Mononuclear cell (primary cell): ENCODE measurements around the gene FAM78A. TPM values are rescaled to one million over a fixed set of nuclear protein-coding genes. Genes with fewer than 3 reads are reported as not detected.
A peak's percentile ranks its signal among the peaks of the same experiment; 100 is the strongest.
"Not testable (repeated sequence)": the region's sequence is repeated elsewhere in the genome, so short reads cannot be mapped to it uniquely, and the experiment has no call there.

Experiments
- H3K27me3 ChIP-seq: 2 replicates; pipeline ENCODE4 v1.6.0; 2011; ENCODE audit warnings: low read length, control low read depth; ENCODE audit not compliant: insufficient read depth
- H3K4me1 ChIP-seq: 2 replicates; pipeline ENCODE4 v1.5.1; 2011; ENCODE audit warnings: mild to moderate bottlenecking, low read length, control low read depth; ENCODE audit not compliant: insufficient read depth
- H3K4me3 ChIP-seq: 2 replicates; pipeline ENCODE4 v1.5.1; 2011; ENCODE audit warnings: mild to moderate bottlenecking, low read length, moderate library complexity
- H3K9me3 ChIP-seq: 2 replicates; pipeline ENCODE4 v1.5.1; 2011; ENCODE audit warnings: low read depth, mild to moderate bottlenecking, control low read depth, low read length
- total RNA-seq: library from RNA; depleted of rRNA; stranded (reverse); fragments of >200 nt; gene quantifications from one replicate; pipeline ENCODE4 v1.2.3, GENCODE V29; 2012

Gene FAM78A
- total RNA-seq, 1 donor: 32.3 TPM

DNA sequence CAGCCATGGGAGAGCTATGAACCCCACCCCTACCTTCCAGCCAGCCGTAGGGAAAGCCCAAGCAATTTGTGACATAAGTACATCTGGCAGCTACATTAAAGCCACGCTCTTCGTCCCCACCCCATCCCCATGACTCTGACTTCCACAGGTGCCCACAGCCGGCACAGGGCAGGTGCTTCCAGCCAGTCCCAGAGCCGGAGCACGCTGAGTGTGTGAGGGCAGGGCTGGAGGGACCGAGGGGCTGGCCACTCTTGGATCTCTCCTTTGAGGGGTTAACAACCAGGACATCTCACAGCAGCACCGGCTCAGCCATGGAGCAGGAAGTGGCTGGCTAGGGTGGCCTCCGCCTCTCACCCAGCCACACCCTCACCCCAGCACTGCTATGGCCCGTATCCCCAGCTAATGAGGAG, 2.4 kb upstream of the FAM78A start:
- H3K27me3 ChIP-seq: peaks cover 8% of the 10 kb centered on the region
- no peak overlapping the region for H3K4me3 ChIP-seq
- H3K9me3 ChIP-seq: no peaks in the 10 kb centered on the region
- H3K4me1 ChIP-seq: peaks cover 40% of the 10 kb centered on the region

DNA sequence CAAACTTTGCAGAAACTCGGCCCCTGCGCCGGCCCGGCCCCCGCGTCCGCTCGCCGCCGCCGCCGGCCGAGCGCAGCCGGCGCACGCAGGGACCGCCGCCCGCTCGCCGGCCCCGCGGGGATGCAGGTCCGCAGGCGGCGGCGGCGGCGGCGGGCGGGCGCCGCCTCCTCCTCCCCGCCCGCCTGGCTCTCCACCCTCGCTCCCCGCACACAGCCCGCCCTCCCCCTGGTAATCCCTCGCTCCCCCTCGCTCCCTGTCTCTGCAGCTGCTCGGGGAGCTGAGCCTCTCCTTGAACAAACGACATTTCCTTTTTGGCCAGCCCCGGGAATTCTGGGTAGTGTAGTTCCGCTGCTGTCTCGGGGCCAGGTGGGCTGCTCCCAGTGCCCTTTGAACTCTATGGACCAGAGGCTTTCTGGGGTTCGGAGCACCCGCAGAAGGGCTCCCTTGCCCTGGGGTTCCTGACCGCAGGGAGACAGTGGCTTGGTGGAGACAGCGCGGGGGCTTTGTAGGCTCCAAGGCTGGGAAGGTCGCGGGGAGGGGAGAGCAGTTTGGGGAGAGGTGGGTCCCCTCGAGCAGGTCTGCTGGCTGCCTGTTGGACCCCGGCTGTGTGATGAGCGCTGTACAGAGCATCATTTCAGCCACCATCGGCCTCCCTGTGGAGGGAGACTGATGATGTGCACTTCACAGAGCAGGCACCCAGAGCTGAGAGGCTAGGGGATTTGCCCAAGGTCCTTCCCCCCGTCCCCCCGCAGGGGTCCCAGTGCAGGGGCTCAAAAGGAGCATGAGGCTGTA, 1.8 kb upstream of the FAM78A start:
- H3K4me3 ChIP-seq: peak overlapping the region; percentile 99

DNA sequence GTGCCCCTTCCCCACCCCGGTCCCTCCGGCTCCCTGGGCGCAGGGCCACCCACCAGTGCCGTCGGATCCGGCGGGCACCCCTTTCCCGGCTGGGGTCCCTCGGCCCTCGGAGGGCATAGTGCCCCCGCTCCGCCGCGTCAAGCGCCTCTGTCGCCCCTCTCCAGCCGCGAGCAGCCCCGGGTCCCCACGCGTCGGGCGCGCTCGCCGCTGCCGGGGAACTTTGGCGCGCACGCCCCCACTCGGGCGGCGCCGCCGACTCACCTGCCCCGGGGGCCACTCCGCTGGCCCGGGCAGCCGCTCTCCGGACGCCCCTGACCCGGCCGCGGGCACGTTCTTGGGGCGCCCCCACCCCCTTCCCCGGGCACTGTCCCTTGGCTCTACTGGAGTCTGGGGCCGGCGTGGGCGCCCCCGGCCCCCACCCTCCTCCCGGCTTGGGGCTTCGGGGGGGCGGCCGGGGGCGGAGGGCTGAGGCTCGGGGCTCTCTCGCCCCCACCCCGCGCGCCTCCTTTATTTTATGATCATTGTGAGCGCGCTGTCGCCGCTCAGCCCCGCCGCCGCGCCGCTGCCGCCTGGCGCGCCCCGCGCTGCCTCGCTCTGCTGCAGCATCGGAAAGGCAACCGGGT, 1.1 kb upstream of the FAM78A start:
- peak overlapping the region; percentile 99 for H3K4me3 ChIP-seq
- no peaks in the 10 kb centered on the region for H3K9me3 ChIP-seq
- peaks cover 52% of the 10 kb centered on the region for H3K4me1 ChIP-seq
- H3K27me3 ChIP-seq: peaks cover 7% of the 10 kb centered on the region

More for the DNA sequence above, 1.8 kb upstream of the FAM78A start:
- no peaks in the 10 kb centered on the region for H3K9me3 ChIP-seq
- H3K27me3 ChIP-seq: peaks cover 8% of the 10 kb centered on the region
- peaks cover 46% of the 10 kb centered on the region for H3K4me1 ChIP-seq

DNA sequence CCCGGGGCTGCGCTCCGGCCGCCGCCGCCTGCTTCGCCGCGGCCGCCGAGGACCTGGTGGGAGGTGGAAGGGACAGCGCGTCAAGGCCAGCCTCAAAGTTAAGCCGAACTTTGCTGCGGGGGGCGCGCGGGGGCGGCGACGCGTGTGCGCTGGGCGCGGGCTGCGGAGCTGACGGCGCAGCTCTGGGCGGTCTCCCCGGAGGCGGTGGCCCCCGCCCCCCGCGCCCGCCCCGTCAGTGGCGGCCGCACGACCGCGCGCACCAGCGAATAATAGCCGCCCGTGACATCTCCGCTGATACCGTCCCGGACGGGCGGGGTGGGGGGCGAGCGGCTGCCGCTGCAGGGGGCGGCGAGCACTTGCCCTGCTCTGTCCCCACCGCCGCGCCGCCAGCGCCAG, 579 bp upstream of the FAM78A start:
- peaks cover 2% of the 10 kb centered on the region for H3K27me3 ChIP-seq
- peak overlapping the region; percentile 99 for H3K4me3 ChIP-seq
- H3K9me3 ChIP-seq: no peaks in the 10 kb centered on the region
- peaks cover 52% of the 10 kb centered on the region for H3K4me1 ChIP-seq

GRCh38 chr9:131275332-131276093, 797 bp downstream of the FAM78A start:
- Histone ChIP-seq H3K4me1 (peaks cover 64% of the 10 kb centered on the region), H3K4me3 (peak overlapping the region; percentile 99), H3K9me3 (no peaks in the 10 kb centered on the region), H3K27me3 (no peaks in the 10 kb centered on the region)

DNA sequence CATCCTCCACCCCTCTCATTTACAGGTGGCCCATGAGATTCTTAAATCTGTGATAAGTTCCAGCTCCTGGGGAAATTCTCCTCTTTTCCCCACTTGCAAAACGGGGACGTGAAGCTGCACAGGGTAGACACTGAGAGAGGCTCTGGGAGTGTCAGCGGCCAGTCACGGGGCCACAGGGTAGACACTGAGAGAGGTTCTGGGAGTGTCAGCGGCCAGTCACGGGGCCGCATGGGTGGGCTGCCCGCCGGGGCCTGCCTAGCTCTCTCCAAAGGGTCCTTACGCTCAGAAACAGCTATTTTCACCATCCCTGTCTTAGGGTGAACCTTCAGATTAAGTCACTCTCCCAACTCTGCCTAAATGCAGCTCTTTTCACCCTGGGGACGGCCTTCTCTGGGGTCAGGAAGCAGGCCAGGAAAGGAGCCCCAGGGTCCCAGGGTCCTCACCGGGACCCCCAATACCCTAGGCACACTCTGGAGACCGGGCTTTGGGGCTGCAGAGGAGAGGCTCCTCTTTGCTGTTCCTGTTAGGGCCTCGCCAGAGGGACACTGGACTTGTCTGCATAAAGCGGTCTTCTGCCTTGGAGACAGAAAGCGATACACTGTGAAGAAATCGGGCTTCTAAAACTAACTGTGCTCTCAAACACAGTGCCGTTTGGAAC, 1.5 kb downstream of the FAM78A start:
- Histone ChIP-seq H3K4me3 (peak overlapping the region; percentile 99), H3K27me3 (no peaks in the 10 kb centered on the region), H3K4me1 (peaks cover 64% of the 10 kb centered on the region)

DNA sequence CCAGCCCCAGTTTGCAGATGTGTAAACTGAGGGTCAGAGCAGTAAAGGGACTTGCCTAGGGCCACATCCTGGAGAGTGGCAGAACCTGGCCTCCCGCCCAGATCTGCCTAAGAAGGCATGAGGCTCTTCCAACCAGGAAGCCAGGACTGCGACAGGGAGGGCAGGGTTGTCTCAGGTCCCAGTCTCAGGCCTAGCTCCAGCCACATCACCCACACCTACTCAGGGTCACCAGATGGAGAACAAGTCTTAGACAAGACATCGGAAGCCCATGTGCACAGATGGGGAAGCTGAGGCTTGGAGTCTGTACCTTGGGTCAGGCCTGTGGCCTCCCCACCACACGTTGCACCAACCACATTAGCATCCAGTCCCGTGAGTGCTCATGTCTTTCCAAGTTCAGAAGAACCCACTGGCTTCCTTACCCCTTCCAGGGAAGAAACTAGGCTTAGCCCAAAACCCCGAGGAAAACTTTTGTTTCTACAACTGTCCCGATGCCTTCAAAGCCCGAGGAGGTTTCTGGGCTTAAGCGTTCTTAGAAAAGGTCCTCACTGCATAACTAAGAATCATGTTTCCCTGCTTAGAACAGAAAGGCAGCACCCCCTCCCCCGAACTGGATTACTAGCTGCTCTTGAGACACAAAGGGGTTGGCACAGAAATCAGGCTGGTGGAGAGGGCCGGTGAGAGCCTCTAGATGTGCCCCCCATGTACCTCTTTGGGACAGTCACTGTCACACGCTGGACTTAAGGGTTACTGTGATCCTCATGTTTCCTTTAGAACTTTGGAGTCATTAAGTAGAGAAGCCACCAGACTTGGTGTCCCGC, 2.2 kb downstream of the FAM78A start:
- H3K27me3 ChIP-seq: no peaks in the 10 kb centered on the region
- peaks cover 64% of the 10 kb centered on the region for H3K4me1 ChIP-seq
- no peaks in the 10 kb centered on the region for H3K9me3 ChIP-seq
- peak overlapping the region; percentile 99 for H3K4me3 ChIP-seq

More for the DNA sequence above, 1.5 kb downstream of the FAM78A start:
- H3K9me3 ChIP-seq: no peaks in the 10 kb centered on the region

GRCh38 chr9:131273146-131273855, 3.0 kb downstream of the FAM78A start:
- no peaks in the 10 kb centered on the region for H3K9me3 ChIP-seq
- peak overlapping the region; percentile 99 for H3K4me3 ChIP-seq
- H3K27me3 ChIP-seq: no peaks in the 10 kb centered on the region
- H3K4me1 ChIP-seq: peaks cover 64% of the 10 kb centered on the region

DNA sequence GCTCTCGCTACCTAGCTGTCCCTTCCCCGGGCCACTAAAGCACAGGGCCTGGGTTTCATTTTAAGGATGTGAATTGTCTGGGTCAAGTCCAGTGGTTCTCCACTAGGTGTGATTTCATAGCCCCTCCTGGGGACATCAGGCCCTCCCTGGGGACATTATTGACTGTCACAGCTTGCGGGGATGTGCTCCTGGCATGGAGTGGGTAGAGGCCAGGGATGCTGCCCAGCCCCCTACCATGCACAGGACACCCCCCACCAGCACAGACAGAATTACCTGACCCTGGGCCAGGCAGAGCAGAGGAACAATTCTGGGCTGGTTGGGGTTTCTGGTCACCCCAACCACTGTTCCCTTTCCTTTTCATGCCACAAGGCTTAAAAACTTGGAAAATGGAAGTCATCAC, 4.1 kb downstream of the FAM78A start:
- Histone ChIP-seq H3K4me1 (peaks cover 72% of the 10 kb centered on the region), H3K27me3 (no peaks in the 10 kb centered on the region), H3K9me3 (no peaks in the 10 kb centered on the region), H3K4me3 (peak overlapping the region; percentile 99)

GRCh38 chr9:131271506-131271931, 4.8 kb downstream of the FAM78A start:
- Histone ChIP-seq H3K4me3 (peak overlapping the region; percentile 17), H3K27me3 (no peaks in the 10 kb centered on the region), H3K4me1 (peaks cover 79% of the 10 kb centered on the region), H3K9me3 (no peaks in the 10 kb centered on the region)

- H3K4me3 ChIP-seq: peak overlapping the region; percentile 17
- H3K4me1 ChIP-seq: peaks cover 84% of the 10 kb centered on the region
- H3K9me3 ChIP-seq, H3K27me3 ChIP-seq: not testable (repeated sequence)
Observed at GRCh38 chr9:131271016-131271273, 5.4 kb downstream of the FAM78A start.

GRCh38 chr9:131270171-131271015, 5.9 kb downstream of the FAM78A start:
- Histone ChIP-seq H3K4me3 (peak overlapping the region; percentile 17), H3K4me1 (peaks cover 90% of the 10 kb centered on the region), H3K9me3 (no peaks in the 10 kb centered on the region), H3K27me3 (no peaks in the 10 kb centered on the region)
